Measurements from ENCODE around the gene BRINP1. TPM values are rescaled to one million over a fixed set of nuclear protein-coding genes. Genes with fewer than 3 reads are reported as not detected.

BRINP1 gene
- total and polyA plus RNA-seq, 2 donors (not counting 1 experiment from before 2014, with no cell fraction given) = not detected

DNA sequence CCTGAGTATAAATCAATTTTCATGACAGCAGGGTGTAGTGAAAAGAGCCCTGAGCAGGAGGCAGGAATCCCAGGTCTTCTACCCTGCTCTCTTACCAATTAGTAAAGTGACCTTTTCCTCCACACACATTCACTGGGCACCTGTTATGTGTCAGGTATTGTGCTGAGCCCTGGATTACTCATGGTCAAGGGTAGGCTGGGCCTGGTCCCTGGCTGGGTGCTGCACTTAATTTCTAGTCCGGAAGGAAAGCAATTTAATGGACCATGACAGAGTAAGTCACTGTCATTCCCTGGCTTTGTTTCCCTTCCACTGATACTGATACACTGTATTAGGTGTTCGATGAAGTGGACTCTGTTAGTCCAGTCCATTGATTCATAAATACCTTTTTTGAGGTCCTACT, 29.1 kb upstream of the BRINP1 start:
- 100% methylated on average over 1 of the region's 2 CpGs for WGBS (ENCODE audit: insufficient coverage)
- H2AFZ ChIP-seq (ENCODE audit: insufficient read depth, low read depth, low read length, poor library complexity, severe bottlenecking) = no peak overlapping the region
- H3K27me3 ChIP-seq (replicated peaks in 1 of 4; ENCODE audit: control extremely low read depth in 1 of 4, control insufficient read depth in 3 of 4, insufficient read depth in 4 of 4, low read length in 3 of 4) = no peaks in the 10 kb centered on the region
- H3K4me2 ChIP-seq (replicated peaks; ENCODE audit: low read depth, low read length, poor library complexity, severe bottlenecking) = no peak overlapping the region
- Mint-ChIP-seq H3K4me1 (no peaks in the 10 kb centered on the region), H3K27ac (no peak overlapping the region), H3K9me3 (ENCODE audit: insufficient read depth) (no peaks in the 10 kb centered on the region), H3K27me3 (no peaks in the 10 kb centered on the region), H3K4me3 (no peak overlapping the region)
- ChIA-PET POLR2A (no interaction called here), CTCF (no interaction called here)
- H3K27ac ChIP-seq (ENCODE audit: low read length in 2 of 2) = no peak overlapping the region
- no peaks in the 10 kb centered on the region for H3K4me1 ChIP-seq (ENCODE audit: control insufficient read depth in 2 of 2, insufficient read depth in 2 of 2, low read length in 2 of 2)
- no peaks in the 10 kb centered on the region for H4K20me1 ChIP-seq (ENCODE audit: control insufficient read depth, insufficient read depth, low read length, poor library complexity, severe bottlenecking)
- DNase-seq (no peak), ATAC-seq (ENCODE audit: low read depth) (no peak)
- no peaks in the 10 kb centered on the region for H3K79me2 ChIP-seq (ENCODE audit: control insufficient read depth, insufficient read depth, low read length)
- no peaks in the 10 kb centered on the region for H3K9me3 ChIP-seq (ENCODE audit: control extremely low read depth in 1 of 3, control insufficient read depth in 2 of 3, insufficient read depth in 1 of 3, low read length in 2 of 3)
- H3K9ac ChIP-seq (ENCODE audit: low read length) = no peak overlapping the region
- no peak overlapping the region for H3K4me3 ChIP-seq (ENCODE audit: control extremely low read depth in 1 of 5, extremely low read depth in 1 of 5, insufficient read depth in 1 of 5, low read depth in 2 of 5, low read length in 4 of 5)
- TF ChIP-seq, protein P1, sequence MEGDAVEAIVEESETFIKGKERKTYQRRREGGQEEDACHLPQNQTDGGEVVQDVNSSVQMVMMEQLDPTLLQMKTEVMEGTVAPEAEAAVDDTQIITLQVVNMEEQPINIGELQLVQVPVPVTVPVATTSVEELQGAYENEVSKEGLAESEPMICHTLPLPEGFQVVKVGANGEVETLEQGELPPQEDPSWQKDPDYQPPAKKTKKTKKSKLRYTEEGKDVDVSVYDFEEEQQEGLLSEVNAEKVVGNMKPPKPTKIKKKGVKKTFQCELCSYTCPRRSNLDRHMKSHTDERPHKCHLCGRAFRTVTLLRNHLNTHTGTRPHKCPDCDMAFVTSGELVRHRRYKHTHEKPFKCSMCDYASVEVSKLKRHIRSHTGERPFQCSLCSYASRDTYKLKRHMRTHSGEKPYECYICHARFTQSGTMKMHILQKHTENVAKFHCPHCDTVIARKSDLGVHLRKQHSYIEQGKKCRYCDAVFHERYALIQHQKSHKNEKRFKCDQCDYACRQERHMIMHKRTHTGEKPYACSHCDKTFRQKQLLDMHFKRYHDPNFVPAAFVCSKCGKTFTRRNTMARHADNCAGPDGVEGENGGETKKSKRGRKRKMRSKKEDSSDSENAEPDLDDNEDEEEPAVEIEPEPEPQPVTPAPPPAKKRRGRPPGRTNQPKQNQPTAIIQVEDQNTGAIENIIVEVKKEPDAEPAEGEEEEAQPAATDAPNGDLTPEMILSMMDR (IDR thresholded peaks at IDR 0.05) = no peak
- TF ChIP-seq EZH2 (IDR thresholded peaks at IDR 0.05; ENCODE audit: borderline replicate concordance, insufficient read depth, low read depth, low read length, poor library complexity, severe bottlenecking) = no peak
- intact Hi-C loops (cut with micrococcal nuclease) = no loop called here
- H3K36me3 ChIP-seq (replicated peaks in 1 of 2; ENCODE audit: control extremely low read depth in 1 of 2, control insufficient read depth in 1 of 2, extremely low read depth in 1 of 2, insufficient read depth in 2 of 2, low read length in 1 of 2) = no peaks in the 10 kb centered on the region

DNA sequence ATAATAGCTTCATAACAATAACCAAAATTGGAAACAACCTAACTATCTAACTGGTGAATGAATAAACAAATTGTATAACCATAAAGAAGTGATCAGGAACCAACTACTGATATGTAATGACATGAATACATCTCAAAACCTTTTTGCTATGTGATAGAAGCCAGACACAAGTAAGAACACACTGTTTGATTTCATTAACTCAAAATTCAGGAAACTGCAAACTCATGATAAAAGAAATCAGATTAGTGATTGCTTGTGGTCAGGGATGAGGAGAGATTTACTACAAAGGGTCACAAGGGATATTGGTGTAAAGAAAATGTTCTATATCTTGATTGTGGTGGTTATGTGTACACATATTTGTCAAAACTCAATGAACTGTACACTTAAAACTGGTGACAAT, 22.6 kb upstream of the BRINP1 start:
- Histone ChIP-seq H3K9me3 (ENCODE audit: control extremely low read depth in 1 of 3, control insufficient read depth in 2 of 3, insufficient read depth in 1 of 3, low read length in 2 of 3) (no peaks in the 10 kb centered on the region), H3K4me1 (ENCODE audit: control insufficient read depth in 2 of 2, insufficient read depth in 2 of 2, low read length in 2 of 2) (no peaks in the 10 kb centered on the region), H3K27me3 (replicated peaks in 1 of 4; ENCODE audit: control extremely low read depth in 1 of 4, control insufficient read depth in 3 of 4, insufficient read depth in 4 of 4, low read length in 3 of 4) (no peaks in the 10 kb centered on the region), H2AFZ (ENCODE audit: insufficient read depth, low read depth, low read length, poor library complexity, severe bottlenecking) (no peak overlapping the region), H3K27ac (ENCODE audit: low read length in 2 of 2) (no peak overlapping the region), H3K36me3 (replicated peaks in 1 of 2; ENCODE audit: control extremely low read depth in 1 of 2, control insufficient read depth in 1 of 2, extremely low read depth in 1 of 2, insufficient read depth in 2 of 2, low read length in 1 of 2) (no peaks in the 10 kb centered on the region), H3K4me3 (ENCODE audit: control extremely low read depth in 1 of 5, extremely low read depth in 1 of 5, insufficient read depth in 1 of 5, low read depth in 2 of 5, low read length in 4 of 5) (no peak overlapping the region), H3K4me2 (replicated peaks; ENCODE audit: low read depth, low read length, poor library complexity, severe bottlenecking) (no peak overlapping the region), H3K79me2 (ENCODE audit: control insufficient read depth, insufficient read depth, low read length) (no peaks in the 10 kb centered on the region), H4K20me1 (ENCODE audit: control insufficient read depth, insufficient read depth, low read length, poor library complexity, severe bottlenecking) (no peaks in the 10 kb centered on the region), H3K9ac (ENCODE audit: low read length) (no peak overlapping the region)
- no peaks in the 10 kb centered on the region for H3K27me3 Mint-ChIP-seq
- H3K4me3 Mint-ChIP-seq = no peak overlapping the region
- ATAC-seq (ENCODE audit: low read depth) (no peak), DNase-seq (no peak)
- CTCF ChIA-PET = no interaction called here
- POLR2A ChIA-PET = no interaction called here
- no peaks in the 10 kb centered on the region for H3K4me1 Mint-ChIP-seq
- no peak overlapping the region for H3K27ac Mint-ChIP-seq
- peaks cover 2% of the 10 kb centered on the region for H3K9me3 Mint-ChIP-seq (ENCODE audit: insufficient read depth)
- intact Hi-C loops (cut with micrococcal nuclease) = no loop called here
- TF ChIP-seq EZH2 (IDR thresholded peaks at IDR 0.05; ENCODE audit: borderline replicate concordance, insufficient read depth, low read depth, low read length, poor library complexity, severe bottlenecking) = no peak
- TF ChIP-seq, protein P1 (IDR thresholded peaks at IDR 0.05) = no peak
